K562 (cell line): ENCODE data around the gene AKAP7.

Experiments
- KLF16 ChIP-seq: IDR thresholded peaks from 2 replicates; pipeline ENCODE4 v1.6.1; 2016; ENCODE audit warnings: antibody characterized with exemption
- POLR3G ChIP-seq: IDR thresholded peaks from 2 replicates; pipeline ENCODE4 v1.6.1; 2011; ENCODE audit not compliant: insufficient read length, insufficient replicate concordance; ENCODE audit errors: extremely low read depth
- ZNF696 ChIP-seq: fragments of 250-450 bp; sonication (Bioruptor Pico); conservative IDR thresholded peaks from 2 replicates; pipeline ENCODE4 v1.4.0; 2020; ENCODE audit warnings: mild to moderate bottlenecking, moderate library complexity
- TF ChIP-seq, protein P1 (sequence below), 3 experiments: IDR thresholded peaks in 2 of 3; conservative IDR thresholded peaks in 1 of 3; 2 replicates each; pipeline ENCODE4 v1.5.1; 2011 to 2012; ENCODE audit warnings: low read length in 3 of 3, mild to moderate bottlenecking in 3 of 3, control low read depth in 2 of 3, improper control_type of control experiment in 1 of 3, inconsistent platforms in 1 of 3, low read depth in 1 of 3, mixed read lengths in 1 of 3, moderate library complexity in 1 of 3; ENCODE audit not compliant: insufficient read depth in 2 of 3

DNA sequence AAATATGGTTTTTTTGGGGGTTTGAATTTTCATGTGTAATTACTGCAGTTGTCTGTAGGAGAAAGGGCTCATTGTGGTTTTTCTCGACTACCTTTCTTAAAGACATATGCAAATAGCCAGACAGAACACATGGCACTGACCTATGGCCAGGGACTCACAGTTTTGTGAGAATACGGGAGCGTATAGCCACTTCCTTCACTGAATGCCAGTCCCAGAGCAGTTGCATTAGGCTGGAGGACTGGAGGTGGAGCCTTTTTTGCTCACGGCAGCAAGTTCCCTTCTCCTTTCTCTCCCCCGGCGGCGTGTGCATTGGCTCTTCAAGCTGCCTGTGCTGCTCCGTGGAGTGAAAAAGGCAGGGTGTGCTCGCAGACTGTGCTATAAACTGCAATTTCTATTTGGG lies 114.9 kb downstream of the AKAP7 start:
- TF ChIP-seq POLR3G (no peak), ZNF696 (CRISPR knock-in tag) (no peak), KLF16 (no peak)
- TF ChIP-seq, protein P1, sequence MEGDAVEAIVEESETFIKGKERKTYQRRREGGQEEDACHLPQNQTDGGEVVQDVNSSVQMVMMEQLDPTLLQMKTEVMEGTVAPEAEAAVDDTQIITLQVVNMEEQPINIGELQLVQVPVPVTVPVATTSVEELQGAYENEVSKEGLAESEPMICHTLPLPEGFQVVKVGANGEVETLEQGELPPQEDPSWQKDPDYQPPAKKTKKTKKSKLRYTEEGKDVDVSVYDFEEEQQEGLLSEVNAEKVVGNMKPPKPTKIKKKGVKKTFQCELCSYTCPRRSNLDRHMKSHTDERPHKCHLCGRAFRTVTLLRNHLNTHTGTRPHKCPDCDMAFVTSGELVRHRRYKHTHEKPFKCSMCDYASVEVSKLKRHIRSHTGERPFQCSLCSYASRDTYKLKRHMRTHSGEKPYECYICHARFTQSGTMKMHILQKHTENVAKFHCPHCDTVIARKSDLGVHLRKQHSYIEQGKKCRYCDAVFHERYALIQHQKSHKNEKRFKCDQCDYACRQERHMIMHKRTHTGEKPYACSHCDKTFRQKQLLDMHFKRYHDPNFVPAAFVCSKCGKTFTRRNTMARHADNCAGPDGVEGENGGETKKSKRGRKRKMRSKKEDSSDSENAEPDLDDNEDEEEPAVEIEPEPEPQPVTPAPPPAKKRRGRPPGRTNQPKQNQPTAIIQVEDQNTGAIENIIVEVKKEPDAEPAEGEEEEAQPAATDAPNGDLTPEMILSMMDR (IDR thresholded peaks at IDR 0.05 in 2 of 3, conservative IDR thresholded peaks at IDR 0.05 in 1 of 3; ENCODE audit: insufficient read depth in 2 of 3, low read depth in 1 of 3, low read length in 3 of 3), result no peak
